ENCODE data around the gene UBIAD1.

The UBIAD1 gene

DNA sequence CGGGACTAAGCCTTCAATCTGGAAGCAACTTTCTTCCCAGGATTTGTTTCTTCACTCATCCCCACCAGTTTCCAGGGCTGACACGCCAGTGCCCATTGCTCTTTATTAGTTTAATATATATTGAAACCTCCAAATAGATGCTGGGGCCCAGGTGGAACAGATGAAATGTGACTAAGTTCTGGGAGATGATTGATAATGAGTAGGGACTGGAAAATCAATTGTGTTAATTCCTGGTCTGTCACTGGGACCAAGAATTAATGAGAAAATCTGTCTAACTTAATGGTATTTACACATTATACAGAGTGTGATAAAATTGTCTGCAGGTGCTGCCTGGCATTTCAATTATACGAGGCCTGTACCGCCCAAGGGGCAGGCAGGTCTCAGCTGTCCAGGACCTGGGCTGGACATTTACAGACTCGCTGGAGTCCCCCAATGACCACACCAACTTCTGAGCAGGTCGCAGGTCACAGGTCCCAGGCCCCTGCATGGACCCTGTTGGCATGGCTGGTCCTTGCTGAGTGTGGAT lies 35.8 kb downstream of the UBIAD1 start:
- in situ Hi-C loops (cut with HindIII; ENCODE audit: low sequenced_read_pairs), result no loop called here

DNA sequence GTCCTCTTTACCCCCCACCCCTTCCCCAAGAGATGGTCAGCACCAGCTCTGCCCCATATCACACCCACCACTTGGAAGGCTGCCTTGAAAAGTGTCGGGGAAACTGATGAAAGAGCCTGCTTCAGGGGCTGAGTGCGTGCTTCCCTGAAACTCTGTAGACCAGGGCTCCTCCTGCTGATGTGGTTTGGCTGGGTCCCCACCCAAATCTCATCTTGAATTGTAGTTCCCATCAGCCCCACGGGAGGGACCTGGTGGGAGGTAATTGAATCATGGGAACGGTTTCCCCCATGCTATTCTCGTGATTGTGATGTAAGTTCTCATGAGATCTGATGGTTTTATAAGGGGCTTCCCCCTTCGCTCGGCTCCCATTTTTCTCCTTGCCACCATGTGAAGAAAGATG lies 36.4 kb downstream of the UBIAD1 start:
- in situ Hi-C loops (cut with HindIII; ENCODE audit: low sequenced_read_pairs), result no loop called here

DNA sequence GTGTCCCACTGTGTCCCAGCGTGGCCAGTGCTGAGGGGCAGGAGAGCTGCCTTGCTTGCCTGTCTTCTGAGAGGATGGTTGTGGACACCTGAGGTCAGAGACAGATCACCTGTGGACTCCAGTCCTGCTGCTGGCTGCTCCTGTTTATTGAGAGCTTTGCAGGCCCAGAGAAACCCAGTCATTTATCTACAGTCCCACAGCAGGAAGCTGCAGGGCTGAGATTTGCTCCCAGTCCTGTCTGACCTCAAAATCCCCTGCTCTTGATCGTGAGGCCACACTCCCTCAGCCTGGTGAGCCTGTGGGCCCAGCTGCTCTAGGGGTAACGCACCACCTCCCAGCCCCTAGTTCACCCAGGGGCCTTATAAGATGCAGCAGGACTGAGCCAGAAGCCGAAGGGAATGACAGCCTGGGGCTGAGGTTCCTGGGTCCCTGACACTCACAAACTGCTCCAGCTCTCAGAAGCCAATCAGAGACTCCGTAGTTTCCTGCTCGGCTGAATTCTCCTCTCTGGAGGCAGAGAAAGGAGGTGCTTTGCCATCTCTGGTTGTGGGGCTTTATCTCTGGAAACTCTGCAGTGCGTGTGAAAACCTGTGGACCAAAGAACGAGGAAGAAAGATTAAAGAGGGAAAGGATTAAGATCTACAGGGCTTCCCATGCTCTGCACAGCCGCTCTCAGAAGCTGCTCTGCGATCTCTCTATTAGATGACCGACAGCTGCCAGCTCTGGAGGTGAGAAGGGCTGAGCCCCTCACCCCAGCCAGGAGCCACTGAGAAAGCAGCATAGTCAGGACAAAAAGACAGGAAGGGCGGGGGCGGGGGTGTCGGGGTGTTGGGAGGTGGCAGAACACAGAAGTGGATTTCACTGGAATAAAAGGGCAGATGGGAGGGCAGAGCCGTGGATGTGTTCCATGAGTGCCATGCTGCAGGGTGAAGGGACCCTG lies 39.1 kb downstream of the UBIAD1 start:
- in situ Hi-C loops (cut with HindIII; ENCODE audit: low sequenced_read_pairs), result no loop called here

DNA sequence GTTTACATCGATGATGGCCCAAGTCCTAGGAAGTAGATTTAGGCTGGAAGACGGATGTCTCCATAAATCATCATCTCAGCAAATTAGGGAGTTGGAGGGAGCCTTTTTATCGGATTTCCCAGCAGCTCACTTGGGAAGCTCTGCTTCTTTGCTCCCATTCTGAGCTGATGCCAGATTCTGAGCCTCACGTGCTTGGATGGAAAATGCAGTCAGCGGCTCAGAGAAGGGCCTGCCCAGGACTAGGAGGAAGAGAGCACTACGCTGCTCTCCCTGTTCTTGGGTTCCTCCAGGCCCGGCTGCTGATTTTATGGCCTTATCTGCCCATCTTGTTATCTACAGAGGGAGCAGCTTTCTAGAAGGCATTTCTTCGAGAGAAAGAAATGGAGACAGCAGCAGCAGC lies 42.0 kb downstream of the UBIAD1 start:
- in situ Hi-C loops (cut with HindIII; ENCODE audit: low sequenced_read_pairs), result no loop called here

DNA sequence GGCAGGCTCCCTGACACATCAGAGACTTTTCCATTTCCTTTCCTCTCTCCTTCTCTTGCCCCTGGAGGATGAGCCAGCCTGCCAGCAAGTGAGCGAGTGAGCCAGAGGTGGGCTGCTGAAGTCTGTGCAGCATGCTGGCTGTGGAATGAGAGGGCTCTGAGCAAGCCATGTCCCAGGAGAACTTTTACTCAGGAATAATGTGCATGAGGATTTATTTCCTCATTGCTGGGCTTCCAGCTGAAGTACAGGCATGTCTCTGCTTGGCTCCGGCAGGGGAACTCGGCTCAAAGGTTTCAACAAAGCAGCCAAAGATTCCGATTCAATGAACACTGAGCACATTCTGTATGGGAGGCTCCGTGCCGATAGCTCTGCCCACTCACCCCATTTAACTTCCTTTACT lies 43.7 kb downstream of the UBIAD1 start:
- in situ Hi-C loops (cut with HindIII; ENCODE audit: low sequenced_read_pairs), result no loop called here

DNA sequence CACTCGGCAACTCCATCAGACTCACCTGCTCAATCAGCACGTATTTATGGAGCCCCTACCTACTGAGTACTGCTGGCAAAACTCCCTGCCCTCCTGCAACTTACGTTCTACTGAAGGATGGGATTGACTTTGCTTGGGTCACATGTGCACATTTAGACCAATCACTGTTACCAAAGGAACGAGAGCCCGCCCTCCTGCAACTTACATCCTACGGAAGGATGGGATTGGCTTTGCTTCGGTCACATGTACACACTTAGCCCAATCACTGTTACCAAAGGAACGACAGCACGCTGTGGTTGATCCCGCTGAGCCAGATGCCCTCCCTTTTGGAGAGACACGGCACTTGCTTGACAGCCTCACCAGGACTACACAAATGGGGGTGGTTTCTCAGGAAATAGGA lies 46.0 kb downstream of the UBIAD1 start:
- in situ Hi-C loops (cut with HindIII; ENCODE audit: low sequenced_read_pairs), result no loop called here

DNA sequence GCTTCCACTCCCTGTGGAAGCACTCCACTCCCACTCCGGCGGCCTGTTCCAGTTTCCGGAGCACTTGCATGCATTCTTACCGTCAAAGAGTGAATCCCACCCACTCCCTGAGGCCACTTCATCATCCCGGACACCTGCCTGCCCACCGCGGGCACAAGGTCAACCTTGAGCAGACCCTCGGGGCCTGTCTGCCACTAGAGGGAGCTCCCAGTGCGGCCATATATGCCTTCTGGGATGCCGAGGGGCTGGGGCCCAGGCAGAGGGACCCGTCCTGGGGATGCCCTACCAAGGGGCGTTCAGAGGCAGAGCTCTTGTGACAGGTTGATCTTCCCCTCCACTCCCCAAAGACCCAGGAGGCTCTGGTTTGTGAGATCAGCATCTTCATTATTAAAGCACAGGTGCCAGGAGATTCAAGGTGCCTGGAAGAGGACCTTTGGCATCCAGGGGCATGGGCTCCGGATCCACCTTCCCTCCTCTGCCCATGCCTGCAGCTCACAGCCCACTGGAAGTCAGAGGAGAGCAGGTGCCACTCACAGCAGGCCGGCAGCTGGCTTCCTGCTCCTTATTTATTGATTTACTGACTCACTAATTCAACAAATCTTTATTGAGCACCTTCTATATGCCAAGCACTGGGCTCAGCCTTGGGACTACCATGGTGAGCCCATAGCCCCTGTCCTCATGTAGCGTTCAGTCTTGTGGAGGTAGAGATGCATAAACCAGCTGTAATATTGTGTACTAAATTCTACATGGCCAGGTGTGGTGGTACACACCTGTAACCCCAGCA lies 47.3 kb downstream of the UBIAD1 start:
- in situ Hi-C loops (cut with HindIII; ENCODE audit: low sequenced_read_pairs), result no loop called here

DNA sequence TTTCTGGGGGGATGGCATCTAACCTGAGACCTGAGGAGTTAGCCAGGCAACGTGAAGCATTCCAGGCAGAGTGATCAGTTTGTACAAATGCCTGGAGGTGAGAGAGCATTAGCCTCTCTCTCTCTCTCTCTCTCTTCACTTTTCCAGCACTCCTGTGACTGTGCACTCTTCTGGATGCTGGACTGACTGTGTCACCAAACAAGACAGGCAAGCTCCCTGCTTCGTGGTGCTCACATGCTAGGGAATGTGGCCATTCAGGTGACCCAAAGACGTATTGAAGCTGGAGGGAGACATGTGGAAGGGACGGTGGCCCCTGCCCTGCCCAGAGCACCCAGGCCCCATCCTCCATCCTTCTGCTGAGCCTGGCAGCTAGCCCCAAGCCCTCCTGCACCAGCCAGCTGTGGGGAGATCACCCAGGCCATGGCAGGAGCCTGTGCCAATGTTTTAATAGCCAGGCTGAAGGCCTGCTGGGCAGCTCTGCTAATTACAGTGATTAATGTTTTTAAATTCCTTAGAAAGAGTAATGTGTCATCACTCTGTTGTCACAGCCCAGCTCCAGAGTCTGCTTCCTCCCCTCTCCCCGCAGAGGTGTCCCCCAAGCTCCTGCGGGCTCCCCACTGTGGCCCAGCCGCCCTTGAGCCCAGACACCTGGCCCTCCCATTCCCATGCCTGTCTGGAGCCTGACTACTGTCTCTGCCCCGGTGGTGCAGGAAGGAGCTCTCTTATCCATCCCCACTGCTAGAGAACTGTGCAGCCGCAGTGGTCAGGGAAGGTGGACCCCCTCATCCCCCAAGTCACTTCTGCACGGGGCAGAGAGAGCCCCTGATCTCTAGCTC lies 48.9 kb downstream of the UBIAD1 start:
- in situ Hi-C loops (cut with HindIII; ENCODE audit: low sequenced_read_pairs), result no loop called here

DNA sequence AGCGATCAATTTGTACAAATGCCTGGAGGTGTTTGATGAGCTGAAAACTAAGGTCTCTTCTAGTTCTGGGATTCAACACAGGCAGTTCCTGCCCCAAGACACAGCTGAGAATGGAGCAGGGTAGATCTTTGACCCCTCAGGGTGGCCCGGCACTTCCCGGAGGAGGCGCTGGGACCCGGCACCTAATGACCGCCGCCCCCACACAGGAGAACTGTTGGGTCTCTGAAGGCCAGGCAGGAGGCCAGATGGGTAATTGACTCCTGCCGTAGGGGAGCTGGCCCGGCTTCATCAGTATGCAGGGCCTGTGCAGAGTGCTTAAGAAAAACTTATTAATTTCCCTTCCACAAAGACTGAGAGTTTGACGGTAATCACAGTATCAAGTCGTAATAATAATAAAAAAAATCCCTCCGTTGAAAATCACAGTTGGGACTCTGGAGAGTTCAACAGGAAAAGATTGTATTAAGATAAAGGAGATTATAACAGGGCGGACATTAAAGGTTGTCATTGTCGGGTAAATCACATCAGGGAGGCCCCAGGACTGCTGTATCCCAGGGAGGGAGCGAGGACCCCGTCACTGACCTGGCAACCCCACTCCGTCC lies 51.7 kb downstream of the UBIAD1 start:
- in situ Hi-C loops (cut with HindIII; ENCODE audit: low sequenced_read_pairs), result loop anchor here (5.0 kb wide), 1 partner anchor 293 kb away; no protein-coding TSS in a partner anchor

DNA sequence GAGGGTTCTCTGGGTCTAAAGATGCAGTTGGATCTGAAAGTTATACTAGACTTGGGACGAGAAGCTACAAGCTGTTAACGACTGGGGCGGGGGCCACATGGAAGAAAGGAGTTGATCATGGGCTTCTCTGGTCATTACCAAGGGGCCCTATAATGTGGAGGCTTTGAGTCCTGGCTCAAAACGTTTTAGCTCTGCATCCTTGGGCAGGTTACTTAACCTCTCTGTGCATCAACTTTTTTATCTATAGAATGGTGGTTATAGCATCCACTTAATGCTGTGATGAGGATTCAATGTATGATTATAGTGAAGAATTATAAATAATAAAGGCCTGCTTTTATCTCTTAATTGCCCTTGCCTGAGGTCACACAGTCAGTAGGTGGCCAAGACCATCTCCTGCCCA lies 53.1 kb downstream of the UBIAD1 start:
- in situ Hi-C loops (cut with HindIII; ENCODE audit: low sequenced_read_pairs), result loop anchor here (5.0 kb wide), 1 partner anchor 291 kb away; no protein-coding TSS in a partner anchor

DNA sequence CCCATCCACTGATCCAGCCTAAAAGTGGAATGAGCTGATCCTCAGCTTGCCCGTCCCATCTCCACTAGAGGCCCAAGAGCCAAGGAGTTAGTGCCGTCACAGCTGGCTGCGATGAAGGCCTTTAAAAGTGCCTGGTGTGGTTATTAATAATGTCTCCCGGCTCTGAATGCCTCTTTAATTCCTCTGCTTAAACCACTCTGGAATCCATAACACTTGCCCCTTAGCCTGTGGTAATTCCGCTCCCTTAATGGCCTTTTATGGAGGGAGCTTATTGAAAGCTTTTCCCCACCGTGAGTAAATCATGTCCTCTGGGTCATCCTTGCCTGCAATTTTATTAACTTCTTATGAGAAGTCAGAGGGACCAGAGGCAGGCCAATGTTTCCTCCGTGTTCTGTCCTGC lies 55.4 kb downstream of the UBIAD1 start:
- in situ Hi-C loops (cut with HindIII; ENCODE audit: low sequenced_read_pairs), result loop anchor here (5.0 kb wide), 1 partner anchor 289 kb away; no protein-coding TSS in a partner anchor

DNA sequence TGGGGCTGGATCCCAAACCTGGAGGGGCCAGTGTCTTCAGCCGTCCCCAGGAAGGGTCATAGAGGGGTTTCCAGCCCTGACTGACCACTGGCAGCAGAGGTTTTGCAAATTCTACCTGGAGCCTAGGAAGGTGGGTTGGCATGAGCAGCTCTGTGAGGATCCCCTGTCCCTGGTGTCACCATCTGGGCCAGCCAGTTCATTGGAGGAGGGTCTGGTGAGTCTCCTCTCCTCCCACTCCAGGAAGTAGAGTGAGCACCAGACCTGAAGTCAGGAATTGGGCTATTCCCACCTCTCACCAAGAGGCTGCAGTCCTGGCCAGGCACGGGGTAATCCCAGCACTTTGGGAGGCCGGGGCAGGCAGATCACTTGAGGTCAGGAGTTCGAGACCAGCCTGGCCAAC lies 57.4 kb downstream of the UBIAD1 start:
- in situ Hi-C loops (cut with HindIII; ENCODE audit: low sequenced_read_pairs), result no loop called here

DNA sequence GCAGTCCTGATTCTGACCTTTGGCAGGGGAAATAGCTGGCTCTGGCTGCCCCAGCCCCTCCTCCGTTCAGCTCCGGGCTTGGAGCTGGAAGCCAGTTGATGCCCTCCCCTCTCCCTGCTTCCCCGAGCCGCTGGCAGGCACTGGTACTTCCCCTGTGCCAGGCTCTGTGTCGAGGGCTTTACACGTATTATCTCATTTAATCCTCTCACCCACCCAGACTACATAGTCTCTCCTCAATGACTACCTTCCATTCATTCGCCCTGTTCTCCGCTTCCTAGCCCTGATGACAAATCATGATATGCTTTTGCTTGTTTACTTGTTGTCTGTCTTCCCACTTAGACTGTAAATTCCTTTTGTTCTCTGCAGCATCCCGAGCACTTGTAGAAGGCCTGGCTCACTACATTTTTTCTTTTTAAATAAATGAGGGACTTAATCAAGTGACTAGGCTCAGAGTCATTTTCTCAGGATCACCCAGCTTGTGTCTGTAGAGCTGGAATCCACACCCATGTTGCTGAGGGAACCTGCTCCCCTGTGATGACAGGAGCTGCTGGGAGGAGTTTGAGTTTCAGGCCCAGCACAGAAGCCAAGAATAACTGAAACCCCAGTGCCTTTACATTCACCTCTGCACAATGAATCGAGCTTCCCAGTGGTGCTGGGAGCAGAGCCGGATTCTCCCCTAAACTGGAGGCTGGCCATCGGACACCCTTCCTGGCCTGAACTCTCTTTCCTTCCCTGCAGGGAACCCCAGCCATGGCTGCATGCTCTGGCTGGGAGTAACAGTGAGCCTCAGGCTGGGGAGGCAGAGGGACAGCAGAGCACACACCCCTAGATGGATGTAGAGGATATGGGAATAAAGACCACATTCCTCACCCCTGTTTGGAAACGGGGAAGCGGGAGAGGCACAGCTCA lies 58.3 kb downstream of the UBIAD1 start:
- in situ Hi-C loops (cut with HindIII; ENCODE audit: low sequenced_read_pairs), result no loop called here

DNA sequence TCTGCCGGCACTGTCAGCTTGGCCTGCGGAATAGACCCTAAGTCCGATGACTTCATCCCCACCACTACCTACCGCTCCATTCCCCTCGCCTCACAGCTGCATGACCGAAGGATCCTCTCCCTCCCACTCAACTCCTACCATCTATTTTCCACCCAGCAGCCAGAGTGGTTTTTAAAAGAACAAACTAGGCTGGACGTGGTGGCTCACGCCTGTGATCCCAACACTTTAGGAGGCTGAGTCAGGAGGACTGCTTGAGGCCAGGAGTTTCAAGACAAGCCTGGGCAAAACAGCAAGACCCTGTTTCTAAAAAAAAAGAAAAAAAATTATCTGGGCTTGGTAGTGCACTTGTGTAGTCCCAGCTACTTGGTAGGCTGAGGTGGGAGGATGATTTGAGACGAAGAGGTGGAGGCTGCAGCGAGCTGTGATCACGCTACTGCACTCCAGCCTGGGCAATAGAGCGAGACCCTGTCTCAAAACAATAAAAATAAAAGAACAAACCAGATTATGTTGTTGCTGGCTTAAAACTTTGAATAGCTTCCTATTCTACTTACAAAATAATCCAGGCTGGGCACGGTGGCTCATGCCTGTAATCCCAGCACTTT lies 59.0 kb downstream of the UBIAD1 start:
- in situ Hi-C loops (cut with HindIII; ENCODE audit: low sequenced_read_pairs), result no loop called here

DNA sequence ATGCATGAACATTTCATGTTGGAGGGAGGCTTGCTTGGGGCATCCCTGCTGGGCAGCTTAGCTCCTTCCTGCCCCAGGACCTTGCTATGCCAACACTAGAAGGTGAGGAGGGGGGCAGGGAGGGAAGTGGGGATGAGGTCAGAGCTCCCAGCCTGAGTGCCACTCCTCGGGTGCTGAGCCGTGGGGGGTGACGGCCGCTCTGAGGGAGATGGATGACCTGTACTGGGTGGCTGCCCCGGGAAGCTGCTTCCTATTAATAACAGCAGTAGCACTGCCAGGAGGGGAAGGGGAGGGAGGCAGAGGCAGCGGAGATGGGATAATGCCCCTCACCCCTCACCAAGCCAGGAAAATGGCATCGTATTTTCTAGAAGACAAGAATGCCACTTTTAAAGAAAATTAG lies 60.6 kb downstream of the UBIAD1 start:
- in situ Hi-C loops (cut with HindIII; ENCODE audit: low sequenced_read_pairs), result no loop called here

DNA sequence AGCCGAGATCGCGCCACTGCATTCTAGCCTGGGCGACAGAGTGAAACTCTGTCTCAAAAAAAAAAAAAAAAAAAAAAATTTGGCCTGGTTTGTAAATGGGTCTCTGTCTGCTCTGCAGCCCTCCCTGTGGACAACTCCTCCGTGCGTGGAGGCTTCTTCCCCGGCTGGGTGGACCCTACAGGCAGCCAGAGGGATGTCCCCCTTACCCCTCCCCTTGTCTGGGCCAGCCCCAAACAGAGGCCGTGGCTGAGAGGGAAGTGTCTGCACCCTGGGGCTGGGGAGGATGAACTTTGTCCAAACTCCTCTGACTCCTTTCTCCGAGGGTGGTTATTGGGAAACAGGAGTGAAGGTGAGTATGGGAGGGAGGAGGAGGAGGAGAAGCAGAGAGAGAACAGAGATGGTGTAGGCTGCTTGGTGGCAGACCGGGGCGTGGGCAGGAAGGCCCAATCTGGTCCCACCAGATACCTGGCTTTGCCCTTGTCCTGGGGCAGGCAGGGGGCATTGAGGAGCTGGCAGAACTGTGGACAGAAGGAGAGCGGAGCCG lies 61.3 kb downstream of the UBIAD1 start:
- in situ Hi-C loops (cut with HindIII; ENCODE audit: low sequenced_read_pairs), result no loop called here

DNA sequence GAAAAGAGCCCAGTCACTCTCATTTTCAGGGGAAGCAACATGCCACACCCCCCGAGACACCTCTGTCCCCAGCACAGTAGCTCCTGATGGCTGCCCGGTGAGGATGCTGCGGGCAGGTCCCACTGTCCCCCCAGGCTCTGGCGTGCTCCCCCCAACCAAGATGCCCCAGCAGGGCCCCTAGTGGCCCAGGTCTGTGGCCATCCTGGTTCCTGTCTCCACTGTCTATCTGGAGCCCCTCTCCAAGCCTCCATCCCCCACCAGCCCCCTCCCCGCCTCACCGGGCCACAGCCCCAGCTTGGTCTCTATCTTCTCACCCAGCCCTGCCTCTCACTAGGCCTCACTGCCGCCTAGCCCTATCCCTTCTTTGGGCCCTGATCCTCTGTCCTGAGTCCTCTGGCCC lies 61.8 kb downstream of the UBIAD1 start:
- in situ Hi-C loops (cut with HindIII; ENCODE audit: low sequenced_read_pairs), result no loop called here

DNA sequence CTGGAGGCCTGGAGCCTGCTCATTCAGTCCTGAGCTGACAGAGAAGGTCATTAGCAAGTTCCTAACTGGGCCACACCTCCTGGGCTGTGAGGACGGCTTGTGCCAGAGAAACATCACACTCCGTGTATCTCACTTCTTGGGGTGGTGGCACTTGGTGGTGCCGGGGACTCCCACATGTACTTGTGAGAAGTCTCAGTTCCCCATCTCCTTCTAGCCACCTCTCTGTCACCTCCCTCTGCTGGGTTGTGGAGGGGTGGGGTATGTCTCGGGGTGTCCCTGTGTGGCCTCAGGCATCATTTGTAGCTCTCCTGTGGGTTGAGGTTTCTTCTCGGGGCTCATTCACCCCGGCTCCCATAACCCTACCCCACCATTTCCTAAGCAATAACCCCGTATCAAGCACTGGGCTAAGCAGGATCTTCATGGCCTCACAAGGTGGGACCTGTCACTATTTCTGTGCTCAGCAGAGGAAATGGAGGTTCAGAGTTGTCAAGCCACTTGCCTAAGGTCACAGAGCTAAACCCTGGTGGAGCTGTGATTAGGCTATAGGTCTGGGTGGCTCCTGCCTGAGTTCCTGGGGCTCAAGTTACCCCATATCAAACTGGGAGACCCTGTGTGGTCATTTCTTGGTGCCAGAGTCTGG lies 62.5 kb downstream of the UBIAD1 start:
- in situ Hi-C loops (cut with HindIII; ENCODE audit: low sequenced_read_pairs), result no loop called here
